ENCODE data around the gene KIAA0513. TPM values are rescaled to one million over a fixed set of nuclear protein-coding genes. Genes with fewer than 3 reads are reported as not detected.

KIAA0513 gene
- total RNA-seq, 1 experiment from 2014 or later = 12.4 TPM

GRCh38 chr16:85130705-85131028 lies 103.1 kb downstream of the KIAA0513 start:
- H3K36me3 Mint-ChIP-seq (ENCODE audit: insufficient read depth, unreplicated experiment) = no peaks in the 10 kb centered on the region
- H3K9me3 Mint-ChIP-seq (ENCODE audit: low read depth, unreplicated experiment) = no peaks in the 10 kb centered on the region
- peaks cover 82% of the 10 kb centered on the region for H3K27me3 Mint-ChIP-seq (ENCODE audit: unreplicated experiment)
- CTCF ChIA-PET = interaction anchor here (0.7 kb wide), 1 partner anchor 13 kb away, joined by 3 read pairs; no protein-coding TSS in a partner anchor
- H3K27ac Mint-ChIP-seq (ENCODE audit: unreplicated experiment) = no peak overlapping the region
- no peak overlapping the region for H3K4me3 Mint-ChIP-seq (ENCODE audit: low read depth, unreplicated experiment)
- TF ChIP-seq CTCF (IDR thresholded peaks at IDR 0.05; ENCODE audit: unreplicated experiment) = no peak
- DNase-seq = no peak
- intact Hi-C loops (cut with micrococcal nuclease; ENCODE audit: unreplicated experiment) = no loop called here
- no TSS peak for BruUV-seq (replicated peaks)
- H3K4me1 Mint-ChIP-seq (ENCODE audit: low read depth, unreplicated experiment) = peaks cover 9% of the 10 kb centered on the region

- Mint-ChIP-seq H3K27me3 (ENCODE audit: unreplicated experiment) (peaks cover 83% of the 10 kb centered on the region), H3K9me3 (ENCODE audit: low read depth, unreplicated experiment) (no peaks in the 10 kb centered on the region), H3K27ac (ENCODE audit: unreplicated experiment) (no peak overlapping the region), H3K36me3 (ENCODE audit: insufficient read depth, unreplicated experiment) (no peaks in the 10 kb centered on the region), H3K4me3 (ENCODE audit: low read depth, unreplicated experiment) (no peak overlapping the region), H3K4me1 (ENCODE audit: low read depth, unreplicated experiment) (no peaks in the 10 kb centered on the region)
- no peak for TF ChIP-seq CTCF (IDR thresholded peaks at IDR 0.05; ENCODE audit: unreplicated experiment)
- no TSS peak for BruUV-seq (replicated peaks)
- intact Hi-C loops (cut with micrococcal nuclease; ENCODE audit: unreplicated experiment) = no loop called here
- CTCF ChIA-PET = interaction anchor here (0.7 kb wide), 1 partner anchor 87 kb away, joined by 4 read pairs; no protein-coding TSS in a partner anchor
- no peak for DNase-seq
Measured at GRCh38 chr16:85132456-85133289, 105.1 kb downstream of the KIAA0513 start.

- Mint-ChIP-seq H3K4me3 (ENCODE audit: low read depth, unreplicated experiment) (no peak overlapping the region), H3K4me1 (ENCODE audit: low read depth, unreplicated experiment) (no peaks in the 10 kb centered on the region), H3K27ac (ENCODE audit: unreplicated experiment) (no peak overlapping the region), H3K36me3 (ENCODE audit: insufficient read depth, unreplicated experiment) (no peaks in the 10 kb centered on the region), H3K9me3 (ENCODE audit: low read depth, unreplicated experiment) (no peaks in the 10 kb centered on the region), H3K27me3 (ENCODE audit: unreplicated experiment) (peaks cover 89% of the 10 kb centered on the region)
- intact Hi-C loops (cut with micrococcal nuclease; ENCODE audit: unreplicated experiment) = no loop called here
- CTCF ChIA-PET = no interaction called here
- no peak for TF ChIP-seq CTCF (IDR thresholded peaks at IDR 0.05; ENCODE audit: unreplicated experiment)
- DNase-seq = no peak
- no TSS peak for BruUV-seq (replicated peaks)
Measured at GRCh38 chr16:85133290-85133599, 105.7 kb downstream of the KIAA0513 start.

GRCh38 chr16:85134076-85134788 lies 106.6 kb downstream of the KIAA0513 start:
- H3K36me3 Mint-ChIP-seq (ENCODE audit: insufficient read depth, unreplicated experiment) = no peaks in the 10 kb centered on the region
- H3K27ac Mint-ChIP-seq (ENCODE audit: unreplicated experiment) = no peak overlapping the region
- no peaks in the 10 kb centered on the region for H3K4me1 Mint-ChIP-seq (ENCODE audit: low read depth, unreplicated experiment)
- CTCF ChIA-PET = no interaction called here
- peaks cover 89% of the 10 kb centered on the region for H3K27me3 Mint-ChIP-seq (ENCODE audit: unreplicated experiment)
- H3K4me3 Mint-ChIP-seq (ENCODE audit: low read depth, unreplicated experiment) = no peak overlapping the region
- intact Hi-C loops (cut with micrococcal nuclease; ENCODE audit: unreplicated experiment) = no loop called here
- BruUV-seq (replicated peaks) = no TSS peak
- H3K9me3 Mint-ChIP-seq (ENCODE audit: low read depth, unreplicated experiment) = no peaks in the 10 kb centered on the region
- no peak for TF ChIP-seq CTCF (IDR thresholded peaks at IDR 0.05; ENCODE audit: unreplicated experiment)
- no peak for DNase-seq

Data from Calu3 (cell line).